Measurements from ENCODE around the gene LY6G5B. TPM values are rescaled to one million over a fixed set of nuclear protein-coding genes. Genes with fewer than 3 reads are reported as not detected.

LY6G5B gene
- total and polyA plus RNA-seq, 7 donors = 1.7 to 8.4 (median 2.9) TPM

DNA sequence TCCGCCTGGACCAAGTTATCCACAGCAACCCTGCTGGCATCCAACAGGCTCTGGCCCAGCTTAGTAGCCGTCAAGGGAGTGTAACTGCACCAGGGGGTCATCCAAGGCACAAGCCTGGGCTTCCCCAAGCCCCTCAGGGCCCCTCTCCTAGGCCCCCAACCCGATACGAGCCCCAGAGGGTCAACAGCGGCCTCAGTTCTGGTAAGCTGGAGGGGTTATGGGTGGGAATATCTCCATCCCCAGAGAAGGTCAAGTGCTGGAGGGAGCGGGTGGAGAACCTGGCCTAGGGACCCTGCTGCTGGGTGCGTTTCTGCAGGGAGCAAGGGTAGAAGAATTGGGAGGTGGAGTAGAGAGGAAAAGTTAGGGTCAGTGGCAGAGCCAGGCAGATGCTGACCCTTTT is 36.3 kb upstream of the LY6G5B start:
- DNase-seq (no peak), ATAC-seq (no peak)
- TF ChIP-seq, protein P1, sequence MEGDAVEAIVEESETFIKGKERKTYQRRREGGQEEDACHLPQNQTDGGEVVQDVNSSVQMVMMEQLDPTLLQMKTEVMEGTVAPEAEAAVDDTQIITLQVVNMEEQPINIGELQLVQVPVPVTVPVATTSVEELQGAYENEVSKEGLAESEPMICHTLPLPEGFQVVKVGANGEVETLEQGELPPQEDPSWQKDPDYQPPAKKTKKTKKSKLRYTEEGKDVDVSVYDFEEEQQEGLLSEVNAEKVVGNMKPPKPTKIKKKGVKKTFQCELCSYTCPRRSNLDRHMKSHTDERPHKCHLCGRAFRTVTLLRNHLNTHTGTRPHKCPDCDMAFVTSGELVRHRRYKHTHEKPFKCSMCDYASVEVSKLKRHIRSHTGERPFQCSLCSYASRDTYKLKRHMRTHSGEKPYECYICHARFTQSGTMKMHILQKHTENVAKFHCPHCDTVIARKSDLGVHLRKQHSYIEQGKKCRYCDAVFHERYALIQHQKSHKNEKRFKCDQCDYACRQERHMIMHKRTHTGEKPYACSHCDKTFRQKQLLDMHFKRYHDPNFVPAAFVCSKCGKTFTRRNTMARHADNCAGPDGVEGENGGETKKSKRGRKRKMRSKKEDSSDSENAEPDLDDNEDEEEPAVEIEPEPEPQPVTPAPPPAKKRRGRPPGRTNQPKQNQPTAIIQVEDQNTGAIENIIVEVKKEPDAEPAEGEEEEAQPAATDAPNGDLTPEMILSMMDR (IDR thresholded peaks at IDR 0.05) = no peak
- Histone ChIP-seq H3K4me1 (peaks cover 6% of the 10 kb centered on the region), H3K9me3 (no peaks in the 10 kb centered on the region), H3K36me3 (ENCODE audit: insufficient read depth in 1 of 2, low read depth in 1 of 2) (peaks cover 28 to 100% of the 10 kb centered on the region in 2 donors), H3K4me3 (no peak overlapping the region), H3K27ac (no peak overlapping the region), H3K27me3 (ENCODE audit: insufficient read depth in 3 of 3, low read length in 2 of 3) (no peaks in the 10 kb centered on the region)
- intact Hi-C loops (cut with DNase I) = no loop called here
- WGBS, 3 donors = 85 to 86% (median 85%) methylated on average over 7 of the region's 7 CpGs

DNA sequence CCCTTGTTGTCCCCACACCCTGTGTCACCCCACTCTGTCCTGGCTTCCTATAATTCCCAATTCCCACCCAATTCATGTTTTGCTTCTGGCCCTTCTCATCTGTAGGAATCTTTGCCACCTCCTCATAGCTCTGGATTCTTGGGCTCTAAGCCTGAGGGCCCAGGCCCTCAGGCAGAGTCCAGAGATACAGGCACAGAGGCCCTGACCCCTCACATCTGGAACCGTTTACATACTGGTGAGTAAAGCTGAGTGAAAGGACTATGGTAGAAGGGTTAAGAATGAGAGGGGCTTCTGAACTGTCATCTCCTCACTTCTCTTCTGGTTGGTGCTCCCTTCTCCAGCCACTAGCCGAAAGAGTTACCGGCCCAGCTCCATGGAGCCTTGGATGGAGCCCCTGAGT is 35.6 kb upstream of the LY6G5B start:
- TF ChIP-seq, protein P1 (IDR thresholded peaks at IDR 0.05) = no peak
- no peak overlapping the region for H3K4me3 ChIP-seq
- DNase-seq = no peak
- H3K4me1 ChIP-seq = peaks cover 6% of the 10 kb centered on the region
- no peaks in the 10 kb centered on the region for H3K27me3 ChIP-seq (ENCODE audit: insufficient read depth in 3 of 3, low read length in 2 of 3)
- H3K27ac ChIP-seq = no peak overlapping the region
- ATAC-seq = no peak
- no peaks in the 10 kb centered on the region for H3K9me3 ChIP-seq
- H3K36me3 ChIP-seq (ENCODE audit: insufficient read depth in 1 of 2, low read depth in 1 of 2) = peaks cover 26 to 100% of the 10 kb centered on the region in 2 donors
- intact Hi-C loops (cut with DNase I) = no loop called here
- WGBS, 3 donors = 88 to 92% (median 92%) methylated on average over 3 of the region's 3 CpGs

DNA sequence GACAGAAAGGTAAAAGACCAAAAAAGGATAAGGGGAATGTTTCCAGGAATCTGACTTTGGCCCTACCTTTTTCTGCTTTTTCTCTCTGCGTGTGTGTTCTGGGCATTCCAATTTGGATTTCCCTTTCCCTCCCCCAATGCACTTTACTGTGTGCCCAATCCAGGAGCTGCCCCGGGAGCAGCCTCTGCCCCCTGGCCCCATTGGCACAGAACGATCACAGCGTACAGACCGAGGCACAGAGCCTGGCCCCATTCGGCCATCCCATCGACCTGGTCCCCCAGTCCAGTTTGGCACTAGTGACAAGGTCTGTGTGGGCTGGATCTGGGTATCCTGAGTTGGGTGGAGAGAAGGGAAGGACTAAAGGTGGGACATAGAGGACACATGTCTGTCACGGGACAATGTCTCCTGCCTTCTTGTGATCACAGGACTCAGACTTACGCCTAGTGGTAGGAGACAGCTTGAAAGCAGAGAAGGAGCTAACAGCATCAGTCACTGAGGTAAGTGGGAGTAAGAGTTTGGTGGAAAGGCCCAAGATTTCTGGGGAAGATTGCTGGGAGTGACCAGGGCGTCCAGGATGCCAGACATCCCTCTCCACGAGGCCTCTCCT is 34.7 kb upstream of the LY6G5B start:
- intact Hi-C loops (cut with DNase I) = no loop called here
- WGBS, 3 donors = 76 to 87% (median 76%) methylated on average over 11 of the region's 11 CpGs

DNA sequence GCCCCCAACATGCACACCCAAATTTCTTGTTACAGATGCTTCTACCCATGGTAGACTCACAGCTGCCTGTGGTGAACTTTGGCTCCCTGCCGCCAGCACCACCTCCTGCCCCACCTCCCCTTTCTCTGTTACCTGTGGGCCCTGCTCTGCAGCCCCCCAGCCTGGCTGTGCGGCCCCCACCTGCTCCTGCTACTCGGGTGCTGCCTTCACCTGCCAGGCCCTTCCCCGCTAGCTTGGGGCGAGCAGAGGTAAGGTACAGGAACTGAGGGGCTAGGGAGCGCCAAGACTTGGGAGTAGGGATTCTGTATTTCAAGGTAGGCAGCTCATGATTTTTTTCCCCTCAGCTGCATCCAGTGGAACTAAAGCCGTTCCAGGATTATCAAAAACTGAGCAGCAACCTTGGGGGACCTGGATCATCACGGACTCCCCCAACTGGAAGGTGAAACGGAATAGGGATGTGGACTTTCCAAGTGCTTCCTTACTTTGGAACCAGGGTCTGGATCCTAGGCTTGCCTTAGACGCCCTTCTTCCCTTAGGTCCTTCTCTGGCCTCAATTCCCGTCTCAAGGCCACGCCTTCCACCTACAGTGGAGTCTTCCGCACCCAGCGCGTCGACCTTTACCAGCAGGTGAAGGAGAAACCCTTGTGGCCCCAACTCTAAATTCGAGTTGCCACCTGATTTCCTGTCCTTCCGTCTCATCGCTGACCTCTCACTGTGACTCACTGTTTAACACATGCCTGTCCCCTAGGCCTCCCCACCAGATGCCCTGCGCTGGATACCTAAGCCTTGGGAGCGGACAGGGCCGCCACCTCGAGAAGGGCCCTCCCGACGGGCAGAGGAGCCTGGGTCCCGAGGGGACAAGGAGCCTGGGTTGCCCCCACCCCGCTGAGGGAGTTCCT is 32.8 kb upstream of the LY6G5B start:
- Histone ChIP-seq H3K27ac (peak overlapping the region; percentile 23), H3K4me3 (no peak overlapping the region), H3K27me3 (ENCODE audit: insufficient read depth in 3 of 3, low read length in 2 of 3) (no peaks in the 10 kb centered on the region), H3K9me3 (no peaks in the 10 kb centered on the region), H3K36me3 (ENCODE audit: insufficient read depth in 1 of 2, low read depth in 1 of 2) (peaks cover 26 to 100% of the 10 kb centered on the region in 2 donors), H3K4me1 (peaks cover 6% of the 10 kb centered on the region)
- 73 to 81% (median 78%) methylated on average over 27 of the region's 27 CpGs for WGBS, 3 donors
- TF ChIP-seq, protein P1 (IDR thresholded peaks at IDR 0.05) = no peak
- DNase-seq = no peak
- intact Hi-C loops (cut with DNase I) = no loop called here
- ATAC-seq = peak; percentile 11 to 46 (median 33)

More for the DNA sequence above, 34.7 kb upstream of the LY6G5B start:
- TF ChIP-seq, protein P1 (IDR thresholded peaks at IDR 0.05) = no peak
- ATAC-seq = no peak
- H3K36me3 ChIP-seq (ENCODE audit: insufficient read depth in 1 of 2, low read depth in 1 of 2) = peaks cover 25 to 100% of the 10 kb centered on the region in 2 donors
- H3K27me3 ChIP-seq (ENCODE audit: insufficient read depth in 3 of 3, low read length in 2 of 3) = no peaks in the 10 kb centered on the region
- DNase-seq = no peak
- H3K27ac ChIP-seq = no peak overlapping the region
- no peaks in the 10 kb centered on the region for H3K9me3 ChIP-seq
- H3K4me3 ChIP-seq = no peak overlapping the region
- H3K4me1 ChIP-seq = peaks cover 6% of the 10 kb centered on the region
